Naive B cell (primary cell): ENCODE data around the gene RAP1GAP. TPM values are rescaled to one million over a fixed set of nuclear protein-coding genes. Genes with fewer than 3 reads are reported as not detected.

Experiments used
- ATAC-seq, 2 donors: fragments of 150-1000 bp; cut with Tn5 transposase; 2 replicates each; pipeline ENCODE4 v1.10.0; 2021; ENCODE audit warnings: low read depth in 2 of 2, mild to moderate bottlenecking in 2 of 2, moderate library complexity in 2 of 2
- DNase-seq: peaks from one replicate; pipeline ENCODE4 v3.0.0; 2022
- H3K27ac Mint-ChIP-seq, 6 donors: one replicate each; pipeline ENCODE4 v1.8.0; 2020 to 2022; ENCODE audit warnings: mild to moderate bottlenecking in 6 of 6, mixed read lengths in 6 of 6, moderate library complexity in 5 of 6, inconsistent platforms in 2 of 6
- H3K27me3 Mint-ChIP-seq, 3 donors: one replicate each; pipeline ENCODE4 v1.8.0; 2021 to 2022; ENCODE audit warnings: mixed read lengths in 3 of 3, mild to moderate bottlenecking in 1 of 3
- H3K36me3 Mint-ChIP-seq, 2 donors: one replicate each; pipeline ENCODE4 v1.8.0; 2020 to 2022; ENCODE audit warnings: mixed read lengths in 2 of 2, inconsistent platforms in 1 of 2, mild to moderate bottlenecking in 1 of 2
- H3K4me1 Mint-ChIP-seq, 3 donors: one replicate each; pipeline ENCODE4 v1.8.0; 2020 to 2022; ENCODE audit warnings: mixed read lengths in 3 of 3, inconsistent platforms in 1 of 3, mild to moderate bottlenecking in 1 of 3, moderate library complexity in 1 of 3
- H3K4me3 Mint-ChIP-seq, 8 donors: one replicate each; pipeline ENCODE4 v1.8.0; 2020 to 2022; ENCODE audit warnings: mild to moderate bottlenecking in 8 of 8, mixed read lengths in 8 of 8, moderate library complexity in 8 of 8, inconsistent platforms in 2 of 8
- H3K9me3 Mint-ChIP-seq, 7 donors: one replicate each; pipeline ENCODE4 v1.8.0; 2020 to 2022; ENCODE audit warnings: mixed read lengths in 7 of 7, mild to moderate bottlenecking in 5 of 7, inconsistent platforms in 2 of 7, moderate library complexity in 1 of 7
- polyA plus RNA-seq, 6 donors: library from polyadenylated mRNA; unstranded; fragments of 300-500 nt; fragmentation: Illumina TruSeq; gene quantifications; one replicate each; pipeline ENCODE4 v1.2.3, GENCODE V29; 2021; ENCODE audit warnings: low read depth in 6 of 6

The RAP1GAP gene
- polyA plus RNA-seq, 6 donors from 2014 or later, result not detected

- Mint-ChIP-seq H3K4me3 (no peak overlapping the region), H3K4me1 (no peaks in the 10 kb centered on the region), H3K9me3 (no peaks in the 10 kb centered on the region), H3K27ac (no peak overlapping the region), H3K27me3 (peaks cover 4 to 24% (median 11%) of the 10 kb centered on the region in 3 donors), H3K36me3 (no peaks in the 10 kb centered on the region)
- ATAC-seq, result no peak
- no peak for DNase-seq
These were observed 106.3 kb downstream of the RAP1GAP start for GRCh38 chr1:21562896-21563295.

- no peaks in the 10 kb centered on the region for H3K36me3 Mint-ChIP-seq
- no peaks in the 10 kb centered on the region for H3K9me3 Mint-ChIP-seq
- no peaks in the 10 kb centered on the region for H3K4me1 Mint-ChIP-seq
- H3K27me3 Mint-ChIP-seq, result peaks cover 10 to 32% (median 16%) of the 10 kb centered on the region in 3 donors
- ATAC-seq, result no peak
- DNase-seq, result no peak
- no peak overlapping the region for H3K27ac Mint-ChIP-seq
- H3K4me3 Mint-ChIP-seq, result no peak overlapping the region
These were observed 108.1 kb downstream of the RAP1GAP start for GRCh38 chr1:21560916-21561638.

GRCh38 chr1:21559788-21560567 lies 109.2 kb downstream of the RAP1GAP start:
- H3K36me3 Mint-ChIP-seq, result no peaks in the 10 kb centered on the region
- ATAC-seq, result no peak
- no peak overlapping the region for H3K27ac Mint-ChIP-seq
- no peak overlapping the region for H3K4me3 Mint-ChIP-seq
- DNase-seq, result no peak
- H3K9me3 Mint-ChIP-seq, result peaks cover 0 to 3% (median 0%) of the 10 kb centered on the region in 7 donors
- H3K27me3 Mint-ChIP-seq, result peaks cover 13 to 29% (median 19%) of the 10 kb centered on the region in 3 donors
- H3K4me1 Mint-ChIP-seq, result no peaks in the 10 kb centered on the region

GRCh38 chr1:21553116-21553926 lies 115.8 kb downstream of the RAP1GAP start:
- no peaks in the 10 kb centered on the region for H3K36me3 Mint-ChIP-seq
- no peak for DNase-seq
- H3K4me1 Mint-ChIP-seq, result peaks cover 0 to 8% (median 0%) of the 10 kb centered on the region in 3 donors

GRCh38 chr1:21552715-21553114 lies 116.4 kb downstream of the RAP1GAP start:
- H3K4me1 Mint-ChIP-seq, result peaks cover 0 to 8% (median 0%) of the 10 kb centered on the region in 3 donors
- H3K9me3 Mint-ChIP-seq, result peaks cover 0 to 6% (median 0%) of the 10 kb centered on the region in 7 donors
- H3K27ac Mint-ChIP-seq, result peak overlapping the region in 1 of 6 donors; percentile 71
- H3K36me3 Mint-ChIP-seq, result no peaks in the 10 kb centered on the region
- H3K4me3 Mint-ChIP-seq, result no peak overlapping the region
- peaks cover 14 to 20% (median 17%) of the 10 kb centered on the region in 3 donors for H3K27me3 Mint-ChIP-seq
- ATAC-seq (no peak), DNase-seq (no peak)

More at GRCh38 chr1:21553116-21553926, 115.8 kb downstream of the RAP1GAP start:
- H3K4me3 Mint-ChIP-seq, result no peak overlapping the region
- H3K27me3 Mint-ChIP-seq, result peaks cover 14 to 26% (median 17%) of the 10 kb centered on the region in 3 donors
- ATAC-seq, result no peak
- peaks cover 0 to 6% (median 0%) of the 10 kb centered on the region in 7 donors for H3K9me3 Mint-ChIP-seq
- H3K27ac Mint-ChIP-seq, result peak overlapping the region in 1 of 6 donors; percentile 59

GRCh38 chr1:21550866-21551475 lies 118.2 kb downstream of the RAP1GAP start:
- DNase-seq (no peak), ATAC-seq (no peak)
- Mint-ChIP-seq H3K27me3 (peaks cover 6 to 12% (median 9%) of the 10 kb centered on the region in 3 donors), H3K9me3 (peaks cover 0 to 6% (median 0%) of the 10 kb centered on the region in 7 donors), H3K36me3 (no peaks in the 10 kb centered on the region), H3K27ac (no peak overlapping the region), H3K4me1 (peaks cover 0 to 8% (median 0%) of the 10 kb centered on the region in 3 donors), H3K4me3 (no peak overlapping the region)

GRCh38 chr1:21550097-21550496 lies 119.1 kb downstream of the RAP1GAP start:
- Mint-ChIP-seq H3K9me3 (peaks cover 0 to 4% (median 0%) of the 10 kb centered on the region in 7 donors), H3K4me3 (no peak overlapping the region), H3K27me3 (peaks cover 4 to 12% (median 7%) of the 10 kb centered on the region in 3 donors), H3K4me1 (peaks cover 0 to 8% (median 0%) of the 10 kb centered on the region in 3 donors), H3K27ac (peak overlapping the region in 1 of 6 donors; percentile 10), H3K36me3 (no peaks in the 10 kb centered on the region)
- no peak for ATAC-seq
- no peak for DNase-seq

GRCh38 chr1:21547876-21548275 lies 121.3 kb downstream of the RAP1GAP start:
- H3K27ac Mint-ChIP-seq, result no peak overlapping the region
- H3K4me3 Mint-ChIP-seq, result no peak overlapping the region
- DNase-seq (no peak), ATAC-seq (no peak)
- H3K4me1 Mint-ChIP-seq, result peaks cover 0 to 2% (median 0%) of the 10 kb centered on the region in 3 donors
- no peaks in the 10 kb centered on the region for H3K36me3 Mint-ChIP-seq
- peaks cover 0 to 6% (median 3%) of the 10 kb centered on the region in 3 donors for H3K27me3 Mint-ChIP-seq
- H3K9me3 Mint-ChIP-seq, result no peaks in the 10 kb centered on the region

Other genes with a start within 250 kb of the RAP1GAP start
- 1 to 10 TPM in 1 of 6 donors, under 1 TPM in 4, not detected in 1; 0.29 to 2.1 (median 0.43) TPM for gene NBPF3, start 229.2 kb downstream of the RAP1GAP start, polyA plus RNA-seq
- 1 to 10 TPM in 1 of 6 donors, under 1 TPM in 3, not detected in 2; 0.53 to 1.8 (median 0.66) TPM for gene ALPL, start 159.9 kb downstream of the RAP1GAP start, polyA plus RNA-seq
- gene USP48, start 113.8 kb upstream of the RAP1GAP start, polyA plus RNA-seq, result 10 to 100 TPM; 30.3 to 45.9 (median 39.8) TPM
- gene LDLRAD2, start 142.9 kb upstream of the RAP1GAP start, polyA plus RNA-seq, result not detected